ENCODE measurements around the gene AFMID. TPM values are rescaled to one million over a fixed set of nuclear protein-coding genes. Genes with fewer than 3 reads are reported as not detected.

The AFMID gene
- total RNA-seq, 1 donor from 2014 or later: 35.1 TPM

DNA sequence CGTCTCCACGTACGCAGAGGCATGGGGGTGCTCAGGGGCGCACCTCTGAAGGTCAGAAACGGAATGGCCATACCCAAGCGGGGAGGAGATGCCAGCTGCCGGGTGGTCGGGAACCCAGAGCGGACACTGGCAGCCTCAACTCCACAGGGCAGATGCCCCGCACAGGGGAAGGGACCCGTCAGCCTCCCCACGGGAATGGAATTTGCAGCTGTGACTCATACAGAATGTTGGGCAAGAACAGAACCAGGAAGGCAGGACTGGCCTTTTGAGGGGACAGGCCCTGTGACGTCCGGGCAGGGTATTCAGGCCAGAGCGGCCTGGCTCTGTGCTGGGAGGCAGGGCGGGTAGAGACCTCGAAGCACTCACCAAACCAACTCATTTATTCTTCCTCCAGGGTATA is 7.8 kb upstream of the AFMID start:
- Mint-ChIP-seq H3K9me3 (ENCODE audit: unreplicated experiment) (no peaks in the 10 kb centered on the region), H3K4me1 (ENCODE audit: unreplicated experiment) (peaks cover 22% of the 10 kb centered on the region), H3K27ac (ENCODE audit: unreplicated experiment) (peak overlapping the region; percentile 70), H3K4me3 (ENCODE audit: unreplicated experiment) (no peak overlapping the region), H3K36me3 (ENCODE audit: unreplicated experiment) (no peaks in the 10 kb centered on the region), H3K27me3 (ENCODE audit: unreplicated experiment) (no peaks in the 10 kb centered on the region)
- peak; percentile 78 for DNase-seq (ENCODE audit: extremely low spot score, unreplicated experiment)
- TF ChIP-seq, protein P1, sequence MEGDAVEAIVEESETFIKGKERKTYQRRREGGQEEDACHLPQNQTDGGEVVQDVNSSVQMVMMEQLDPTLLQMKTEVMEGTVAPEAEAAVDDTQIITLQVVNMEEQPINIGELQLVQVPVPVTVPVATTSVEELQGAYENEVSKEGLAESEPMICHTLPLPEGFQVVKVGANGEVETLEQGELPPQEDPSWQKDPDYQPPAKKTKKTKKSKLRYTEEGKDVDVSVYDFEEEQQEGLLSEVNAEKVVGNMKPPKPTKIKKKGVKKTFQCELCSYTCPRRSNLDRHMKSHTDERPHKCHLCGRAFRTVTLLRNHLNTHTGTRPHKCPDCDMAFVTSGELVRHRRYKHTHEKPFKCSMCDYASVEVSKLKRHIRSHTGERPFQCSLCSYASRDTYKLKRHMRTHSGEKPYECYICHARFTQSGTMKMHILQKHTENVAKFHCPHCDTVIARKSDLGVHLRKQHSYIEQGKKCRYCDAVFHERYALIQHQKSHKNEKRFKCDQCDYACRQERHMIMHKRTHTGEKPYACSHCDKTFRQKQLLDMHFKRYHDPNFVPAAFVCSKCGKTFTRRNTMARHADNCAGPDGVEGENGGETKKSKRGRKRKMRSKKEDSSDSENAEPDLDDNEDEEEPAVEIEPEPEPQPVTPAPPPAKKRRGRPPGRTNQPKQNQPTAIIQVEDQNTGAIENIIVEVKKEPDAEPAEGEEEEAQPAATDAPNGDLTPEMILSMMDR (IDR thresholded peaks at IDR 0.05): no peak

DNA sequence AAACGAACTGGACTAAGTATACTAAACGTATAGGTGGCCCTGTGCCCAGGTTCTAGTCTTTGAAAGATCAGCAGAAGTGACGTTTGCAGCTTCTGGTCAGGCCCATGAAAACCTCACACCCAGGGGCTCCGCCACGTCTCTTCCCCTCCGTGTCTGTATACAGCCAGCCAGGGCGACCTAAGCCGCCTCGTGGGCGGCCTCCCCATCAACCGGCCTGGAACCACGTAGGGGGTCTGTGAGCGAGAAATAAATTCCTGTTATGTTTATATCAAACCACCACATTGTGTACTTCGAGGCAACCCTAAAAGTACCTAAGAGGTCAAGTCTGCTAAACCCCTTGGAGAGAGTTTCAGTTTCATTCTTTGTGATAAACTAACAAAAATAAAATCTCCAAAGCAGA is 7.1 kb upstream of the AFMID start:
- DNase-seq (ENCODE audit: extremely low spot score, unreplicated experiment): no peak
- no peak overlapping the region for H3K27ac Mint-ChIP-seq (ENCODE audit: unreplicated experiment)
- TF ChIP-seq, protein P1 (IDR thresholded peaks at IDR 0.05): no peak
- H3K4me1 Mint-ChIP-seq (ENCODE audit: unreplicated experiment): peaks cover 25% of the 10 kb centered on the region
- H3K9me3 Mint-ChIP-seq (ENCODE audit: unreplicated experiment): no peaks in the 10 kb centered on the region
- H3K36me3 Mint-ChIP-seq (ENCODE audit: unreplicated experiment): no peaks in the 10 kb centered on the region
- H3K4me3 Mint-ChIP-seq (ENCODE audit: unreplicated experiment): no peak overlapping the region
- no peaks in the 10 kb centered on the region for H3K27me3 Mint-ChIP-seq (ENCODE audit: unreplicated experiment)

DNA sequence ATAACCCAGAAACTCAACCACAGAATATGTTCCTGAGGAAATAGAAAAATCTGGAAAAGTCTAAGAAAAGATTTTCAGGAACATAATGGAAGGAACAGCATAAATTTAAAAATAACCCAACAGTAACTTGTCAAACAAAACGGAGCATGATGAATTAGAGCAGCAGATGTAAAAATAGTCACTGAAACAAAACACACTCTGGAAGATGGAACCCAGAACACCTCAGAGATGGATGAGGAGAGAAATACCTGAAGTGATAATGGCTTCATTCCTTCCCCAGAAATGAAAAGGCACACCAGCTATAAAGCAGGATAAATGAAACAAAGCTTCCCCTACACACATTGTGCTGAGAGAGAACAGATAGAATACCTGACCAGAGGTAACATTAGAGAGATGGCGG is 6.7 kb upstream of the AFMID start:
- H3K27ac Mint-ChIP-seq (ENCODE audit: unreplicated experiment): no peak overlapping the region
- H3K4me3 Mint-ChIP-seq (ENCODE audit: unreplicated experiment): no peak overlapping the region
- H3K27me3 Mint-ChIP-seq (ENCODE audit: unreplicated experiment): no peaks in the 10 kb centered on the region
- H3K4me1 Mint-ChIP-seq (ENCODE audit: unreplicated experiment): peaks cover 27% of the 10 kb centered on the region
- TF ChIP-seq, protein P1 (IDR thresholded peaks at IDR 0.05): no peak
- no peak for DNase-seq (ENCODE audit: extremely low spot score, unreplicated experiment)
- no peaks in the 10 kb centered on the region for H3K36me3 Mint-ChIP-seq (ENCODE audit: unreplicated experiment)
- H3K9me3 Mint-ChIP-seq (ENCODE audit: unreplicated experiment): no peaks in the 10 kb centered on the region

DNA sequence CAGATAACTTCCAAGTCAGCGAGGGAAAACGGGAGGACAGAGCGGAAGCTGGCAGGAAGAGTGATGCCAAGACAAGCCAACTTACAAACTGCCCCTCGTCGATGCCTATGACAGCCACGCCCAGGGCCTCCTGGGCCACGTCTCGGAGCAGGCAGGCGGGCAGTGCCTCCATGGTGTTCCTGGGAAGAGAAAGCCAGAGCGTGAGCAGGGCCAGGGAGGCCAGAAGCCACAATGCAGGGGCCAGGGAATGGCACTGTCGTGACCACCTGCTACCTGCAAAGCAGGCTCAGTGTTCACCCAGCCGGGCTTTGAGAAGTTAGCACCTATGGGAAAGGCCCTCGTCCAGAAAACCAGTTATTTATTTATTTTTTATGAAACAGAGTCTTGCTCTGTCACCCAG is 4.7 kb upstream of the AFMID start:
- Mint-ChIP-seq H3K36me3 (ENCODE audit: unreplicated experiment) (no peaks in the 10 kb centered on the region), H3K27me3 (ENCODE audit: unreplicated experiment) (no peaks in the 10 kb centered on the region), H3K9me3 (ENCODE audit: unreplicated experiment) (no peaks in the 10 kb centered on the region), H3K27ac (ENCODE audit: unreplicated experiment) (no peak overlapping the region), H3K4me3 (ENCODE audit: unreplicated experiment) (no peak overlapping the region), H3K4me1 (ENCODE audit: unreplicated experiment) (peaks cover 32% of the 10 kb centered on the region)
- DNase-seq (ENCODE audit: extremely low spot score, unreplicated experiment): no peak
- TF ChIP-seq, protein P1 (IDR thresholded peaks at IDR 0.05): no peak

DNA sequence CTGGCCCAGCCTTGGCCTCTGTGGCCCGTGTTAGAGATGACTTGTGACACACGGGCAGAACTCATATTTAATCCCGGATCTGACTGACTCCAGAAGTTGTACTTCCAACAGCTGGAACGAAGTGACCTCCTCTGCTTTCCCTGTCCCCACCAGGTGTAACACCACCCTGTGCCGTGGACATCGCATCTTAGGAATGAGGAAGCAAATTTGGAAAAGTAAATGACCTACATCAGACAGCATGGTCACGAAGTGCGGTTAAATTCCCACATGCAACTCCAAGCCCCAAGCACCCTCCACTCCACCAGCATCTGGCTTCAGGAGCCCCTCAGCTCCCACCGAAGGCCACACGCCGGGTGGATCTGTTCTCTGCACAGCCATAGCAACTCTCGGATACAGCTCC is 3.2 kb upstream of the AFMID start:
- Mint-ChIP-seq H3K27me3 (ENCODE audit: unreplicated experiment) (no peaks in the 10 kb centered on the region), H3K4me3 (ENCODE audit: unreplicated experiment) (no peak overlapping the region), H3K4me1 (ENCODE audit: unreplicated experiment) (peaks cover 36% of the 10 kb centered on the region), H3K9me3 (ENCODE audit: unreplicated experiment) (no peaks in the 10 kb centered on the region), H3K36me3 (ENCODE audit: unreplicated experiment) (no peaks in the 10 kb centered on the region), H3K27ac (ENCODE audit: unreplicated experiment) (no peak overlapping the region)
- DNase-seq (ENCODE audit: extremely low spot score, unreplicated experiment): no peak
- TF ChIP-seq, protein P1 (IDR thresholded peaks at IDR 0.05): no peak

Data from osteocyte (in vitro differentiated cells).